ENCODE measurements around the gene MAEL. TPM values are rescaled to one million over a fixed set of nuclear protein-coding genes. Genes with fewer than 3 reads are reported as not detected.
A peak's percentile ranks its signal among the peaks of the same experiment; 100 is the strongest.

MAEL gene
- total RNA-seq, 1 experiment from 2014 or later = 0.26 TPM

DNA sequence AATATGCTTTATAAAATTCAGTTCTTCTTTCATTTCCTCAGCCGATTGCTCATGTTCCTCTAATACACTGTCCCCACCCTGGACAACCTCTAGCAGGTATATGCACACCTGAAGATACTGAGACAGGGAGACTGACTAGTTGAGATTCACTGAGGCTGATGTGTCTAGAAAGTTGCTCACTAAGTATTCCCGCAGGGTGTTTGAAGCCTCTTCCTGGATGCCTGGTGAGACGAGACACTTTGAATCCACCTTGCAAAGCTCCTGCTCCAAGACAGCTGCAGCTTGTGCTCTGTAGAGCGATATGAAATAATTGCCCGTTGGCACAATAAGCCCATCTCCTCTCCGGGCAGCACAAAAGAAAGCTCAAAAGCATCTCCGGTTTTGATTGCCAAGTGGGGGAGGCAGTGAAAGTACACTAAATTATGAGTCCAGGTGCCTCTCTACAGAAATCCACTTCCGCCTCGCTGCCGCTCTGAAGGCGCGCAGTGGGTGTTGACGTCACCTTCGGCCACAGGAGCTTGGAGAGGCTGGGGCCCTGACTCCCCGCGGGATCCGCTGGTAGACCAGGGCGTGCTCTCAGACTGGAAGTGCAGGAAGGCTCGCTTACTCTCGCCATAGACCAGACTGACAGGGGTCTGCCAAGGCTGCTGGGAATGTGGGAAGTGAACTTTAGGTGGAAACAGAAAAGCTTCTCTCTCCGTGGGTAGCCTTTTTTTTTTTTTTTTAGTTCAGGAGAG is 54.8 kb downstream of the MAEL start (continued):
- TF ChIP-seq, protein P1, sequence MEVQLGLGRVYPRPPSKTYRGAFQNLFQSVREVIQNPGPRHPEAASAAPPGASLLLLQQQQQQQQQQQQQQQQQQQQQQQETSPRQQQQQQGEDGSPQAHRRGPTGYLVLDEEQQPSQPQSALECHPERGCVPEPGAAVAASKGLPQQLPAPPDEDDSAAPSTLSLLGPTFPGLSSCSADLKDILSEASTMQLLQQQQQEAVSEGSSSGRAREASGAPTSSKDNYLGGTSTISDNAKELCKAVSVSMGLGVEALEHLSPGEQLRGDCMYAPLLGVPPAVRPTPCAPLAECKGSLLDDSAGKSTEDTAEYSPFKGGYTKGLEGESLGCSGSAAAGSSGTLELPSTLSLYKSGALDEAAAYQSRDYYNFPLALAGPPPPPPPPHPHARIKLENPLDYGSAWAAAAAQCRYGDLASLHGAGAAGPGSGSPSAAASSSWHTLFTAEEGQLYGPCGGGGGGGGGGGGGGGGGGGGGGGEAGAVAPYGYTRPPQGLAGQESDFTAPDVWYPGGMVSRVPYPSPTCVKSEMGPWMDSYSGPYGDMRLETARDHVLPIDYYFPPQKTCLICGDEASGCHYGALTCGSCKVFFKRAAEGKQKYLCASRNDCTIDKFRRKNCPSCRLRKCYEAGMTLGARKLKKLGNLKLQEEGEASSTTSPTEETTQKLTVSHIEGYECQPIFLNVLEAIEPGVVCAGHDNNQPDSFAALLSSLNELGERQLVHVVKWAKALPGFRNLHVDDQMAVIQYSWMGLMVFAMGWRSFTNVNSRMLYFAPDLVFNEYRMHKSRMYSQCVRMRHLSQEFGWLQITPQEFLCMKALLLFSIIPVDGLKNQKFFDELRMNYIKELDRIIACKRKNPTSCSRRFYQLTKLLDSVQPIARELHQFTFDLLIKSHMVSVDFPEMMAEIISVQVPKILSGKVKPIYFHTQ (CRISPR knock-in tag; IDR thresholded peaks at IDR 0.05) = no peak

DNA sequence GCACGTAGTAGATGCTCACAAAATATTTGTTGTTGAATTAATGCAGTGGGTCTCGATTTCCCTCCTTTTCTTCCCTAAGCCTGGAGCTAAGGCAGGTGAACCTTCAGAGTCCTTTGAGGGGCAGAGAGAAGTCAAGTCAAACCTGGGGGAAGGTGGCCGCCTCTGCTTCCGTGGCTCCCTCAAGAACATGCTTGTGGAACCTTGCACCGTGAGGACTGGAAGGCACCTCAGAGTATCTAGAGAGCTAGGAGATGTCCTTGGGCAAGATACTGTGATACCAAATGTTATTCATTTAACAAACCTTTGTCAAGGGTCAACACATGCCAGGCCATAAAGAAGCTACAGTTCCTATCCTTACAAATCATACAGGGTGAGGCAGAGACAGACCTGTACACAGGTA is 62.8 kb downstream of the MAEL start:
- ChIA-PET POLR2A (no interaction called here), CTCF (interaction anchor here (11.5 kb wide), 1 partner anchor 141 kb away, joined by 400 read pairs; no protein-coding TSS in a partner anchor)
- Mint-ChIP-seq H3K4me1 (0 out of 2 replicates have a peak, but pooled peaks cover 3% of the 10 kb centered on the region), H3K9me3 (0 out of 2 replicates have a peak, but pooled peaks cover 4% of the 10 kb centered on the region), H3K4me3 (no peak overlapping the region), H3K27me3 (ENCODE audit: low read depth) (peaks cover 4% of the 10 kb centered on the region), H3K36me3 (no peaks in the 10 kb centered on the region), H3K27ac (no peak overlapping the region)
- DNase-seq (ENCODE audit: low spot score) (no peak), ATAC-seq (no peak)
- TF ChIP-seq, protein P2, sequence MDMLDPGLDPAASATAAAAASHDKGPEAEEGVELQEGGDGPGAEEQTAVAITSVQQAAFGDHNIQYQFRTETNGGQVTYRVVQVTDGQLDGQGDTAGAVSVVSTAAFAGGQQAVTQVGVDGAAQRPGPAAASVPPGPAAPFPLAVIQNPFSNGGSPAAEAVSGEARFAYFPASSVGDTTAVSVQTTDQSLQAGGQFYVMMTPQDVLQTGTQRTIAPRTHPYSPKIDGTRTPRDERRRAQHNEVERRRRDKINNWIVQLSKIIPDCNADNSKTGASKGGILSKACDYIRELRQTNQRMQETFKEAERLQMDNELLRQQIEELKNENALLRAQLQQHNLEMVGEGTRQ (CRISPR knock-in tag; IDR thresholded peaks at IDR 0.05) = no peak
- TF ChIP-seq KAT7 (CRISPR knock-in tag; IDR thresholded peaks at IDR 0.05; ENCODE audit: borderline replicate concordance) = no peak
- TF ChIP-seq OVOL2 (CRISPR knock-in tag; IDR thresholded peaks at IDR 0.05; ENCODE audit: borderline replicate concordance) = no peak
- TF ChIP-seq CBFB (CRISPR knock-in tag; IDR thresholded peaks at IDR 0.05; ENCODE audit: low read depth) = no peak
- TF ChIP-seq SOX15 (CRISPR knock-in tag; IDR thresholded peaks at IDR 0.05) = no peak

DNA sequence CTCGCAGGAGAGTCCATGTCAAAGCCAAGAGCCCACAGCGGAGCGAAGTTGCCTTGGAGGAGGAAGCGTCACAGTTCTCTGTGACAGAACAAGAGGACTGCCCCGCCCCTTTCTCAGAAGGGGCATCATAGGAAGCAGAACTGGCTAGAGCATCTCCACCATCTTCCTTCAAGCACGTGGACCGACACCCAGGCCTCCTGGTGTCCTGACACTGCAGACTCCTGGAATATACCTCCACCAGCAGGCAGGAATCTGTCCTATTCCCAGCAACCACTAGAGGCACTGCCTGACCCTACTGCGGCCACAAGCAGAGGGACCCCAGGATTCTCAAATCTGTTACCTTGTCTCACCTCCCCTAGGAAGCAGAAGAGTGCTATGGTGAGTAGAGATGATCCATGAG is 63.3 kb downstream of the MAEL start:
- ChIA-PET POLR2A (no interaction called here), CTCF (interaction anchor here (1.2 to 11.5 kb wide), 3 partner anchors 9 to 141 kb away, joined by 4 to 400 read pairs (median 7); no protein-coding TSS in a partner anchor)
- peaks cover 4% of the 10 kb centered on the region; the same call in 1 of the 2 replicates for H3K27me3 Mint-ChIP-seq (ENCODE audit: low read depth)
- 0 out of 2 replicates have a peak, but pooled peaks cover 2% of the 10 kb centered on the region for H3K9me3 Mint-ChIP-seq
- H3K4me3 Mint-ChIP-seq = no peak overlapping the region
- H3K27ac Mint-ChIP-seq = no peak overlapping the region
- H3K36me3 Mint-ChIP-seq = no peaks in the 10 kb centered on the region
- 0 out of 2 replicates have a peak, but pooled peaks have one; percentile 30 for TF ChIP-seq TEAD1 (CRISPR knock-in tag; IDR thresholded peaks at IDR 0.05)
- TF ChIP-seq, protein P3, sequence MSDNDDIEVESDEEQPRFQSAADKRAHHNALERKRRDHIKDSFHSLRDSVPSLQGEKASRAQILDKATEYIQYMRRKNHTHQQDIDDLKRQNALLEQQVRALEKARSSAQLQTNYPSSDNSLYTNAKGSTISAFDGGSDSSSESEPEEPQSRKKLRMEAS (CRISPR knock-in tag; IDR thresholded peaks at IDR 0.05) = peak; percentile 56; the same call in 1 of the 2 replicates
- TF ChIP-seq, protein P4, sequence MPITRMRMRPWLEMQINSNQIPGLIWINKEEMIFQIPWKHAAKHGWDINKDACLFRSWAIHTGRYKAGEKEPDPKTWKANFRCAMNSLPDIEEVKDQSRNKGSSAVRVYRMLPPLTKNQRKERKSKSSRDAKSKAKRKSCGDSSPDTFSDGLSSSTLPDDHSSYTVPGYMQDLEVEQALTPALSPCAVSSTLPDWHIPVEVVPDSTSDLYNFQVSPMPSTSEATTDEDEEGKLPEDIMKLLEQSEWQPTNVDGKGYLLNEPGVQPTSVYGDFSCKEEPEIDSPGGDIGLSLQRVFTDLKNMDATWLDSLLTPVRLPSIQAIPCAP (CRISPR knock-in tag; IDR thresholded peaks at IDR 0.05) = no peak
- TF ChIP-seq, protein P5, sequence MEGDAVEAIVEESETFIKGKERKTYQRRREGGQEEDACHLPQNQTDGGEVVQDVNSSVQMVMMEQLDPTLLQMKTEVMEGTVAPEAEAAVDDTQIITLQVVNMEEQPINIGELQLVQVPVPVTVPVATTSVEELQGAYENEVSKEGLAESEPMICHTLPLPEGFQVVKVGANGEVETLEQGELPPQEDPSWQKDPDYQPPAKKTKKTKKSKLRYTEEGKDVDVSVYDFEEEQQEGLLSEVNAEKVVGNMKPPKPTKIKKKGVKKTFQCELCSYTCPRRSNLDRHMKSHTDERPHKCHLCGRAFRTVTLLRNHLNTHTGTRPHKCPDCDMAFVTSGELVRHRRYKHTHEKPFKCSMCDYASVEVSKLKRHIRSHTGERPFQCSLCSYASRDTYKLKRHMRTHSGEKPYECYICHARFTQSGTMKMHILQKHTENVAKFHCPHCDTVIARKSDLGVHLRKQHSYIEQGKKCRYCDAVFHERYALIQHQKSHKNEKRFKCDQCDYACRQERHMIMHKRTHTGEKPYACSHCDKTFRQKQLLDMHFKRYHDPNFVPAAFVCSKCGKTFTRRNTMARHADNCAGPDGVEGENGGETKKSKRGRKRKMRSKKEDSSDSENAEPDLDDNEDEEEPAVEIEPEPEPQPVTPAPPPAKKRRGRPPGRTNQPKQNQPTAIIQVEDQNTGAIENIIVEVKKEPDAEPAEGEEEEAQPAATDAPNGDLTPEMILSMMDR (IDR thresholded peaks at IDR 0.05) = peak; percentile 64
- peak; percentile 67 for DNase-seq (ENCODE audit: low spot score)
- peak; percentile 92 for ATAC-seq
- 0 out of 2 replicates have a peak, but pooled peaks cover 3% of the 10 kb centered on the region for H3K4me1 Mint-ChIP-seq

DNA sequence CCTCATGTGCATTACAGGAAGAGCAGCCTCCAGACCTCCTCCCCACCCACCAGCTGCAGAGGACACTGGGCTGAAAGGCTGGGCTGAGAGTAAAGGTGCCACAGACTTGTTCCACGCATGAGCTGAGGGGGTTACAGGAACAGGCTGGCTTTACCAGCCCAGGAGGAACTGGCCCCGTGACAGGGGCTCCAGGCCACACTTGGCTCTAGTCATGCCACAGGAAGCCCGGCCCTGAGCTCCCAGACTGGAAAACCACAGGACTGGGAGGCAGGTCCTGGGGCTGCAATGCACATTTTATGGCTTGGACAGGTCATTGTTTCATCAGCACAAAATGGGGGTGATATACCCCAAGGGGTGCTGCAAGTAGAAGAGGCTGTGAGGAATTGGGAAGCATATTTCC is 65.5 kb downstream of the MAEL start:
- DNase-seq (ENCODE audit: low spot score) (no peak), ATAC-seq (no peak)
- no peaks in the 10 kb centered on the region for H3K9me3 Mint-ChIP-seq
- H3K27ac Mint-ChIP-seq = no peak overlapping the region
- H3K36me3 Mint-ChIP-seq = no peaks in the 10 kb centered on the region
- H3K27me3 Mint-ChIP-seq (ENCODE audit: low read depth) = peaks cover 4% of the 10 kb centered on the region; the same call in 1 of the 2 replicates
- POLR2A ChIA-PET = no interaction called here
- peaks cover 14% of the 10 kb centered on the region for H3K4me1 Mint-ChIP-seq
- H3K4me3 Mint-ChIP-seq = no peak overlapping the region
- CTCF ChIA-PET = interaction anchor here (1.0 to 11.5 kb wide), 3 partner anchors 10 to 171 kb away, joined by 3 to 400 read pairs (median 9); no protein-coding TSS in a partner anchor
- TF ChIP-seq ZNF396 (CRISPR knock-in tag; IDR thresholded peaks at IDR 0.05; ENCODE audit: borderline replicate concordance) (no peak), FOXP1 (CRISPR knock-in tag; IDR thresholded peaks at IDR 0.05; ENCODE audit: borderline replicate concordance) (no peak), SOX15 (CRISPR knock-in tag; IDR thresholded peaks at IDR 0.05) (no peak), ZNF219 (CRISPR knock-in tag; IDR thresholded peaks at IDR 0.05; ENCODE audit: borderline replicate concordance) (no peak), CBFB (CRISPR knock-in tag; IDR thresholded peaks at IDR 0.05; ENCODE audit: low read depth) (no peak), ATF1 (CRISPR knock-in tag; IDR thresholded peaks at IDR 0.05) (no peak)
- TF ChIP-seq, protein P6, sequence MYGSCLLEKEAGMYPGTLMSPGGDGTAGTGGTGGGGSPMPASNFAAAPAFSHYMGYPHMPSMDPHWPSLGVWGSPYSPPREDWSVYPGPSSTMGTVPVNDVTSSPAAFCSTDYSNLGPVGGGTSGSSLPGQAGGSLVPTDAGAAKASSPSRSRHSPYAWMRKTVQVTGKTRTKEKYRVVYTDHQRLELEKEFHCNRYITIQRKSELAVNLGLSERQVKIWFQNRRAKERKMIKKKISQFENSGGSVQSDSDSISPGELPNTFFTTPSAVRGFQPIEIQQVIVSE (CRISPR knock-in tag; IDR thresholded peaks at IDR 0.05; ENCODE audit: borderline replicate concordance) = no peak
- TF ChIP-seq, protein P7, sequence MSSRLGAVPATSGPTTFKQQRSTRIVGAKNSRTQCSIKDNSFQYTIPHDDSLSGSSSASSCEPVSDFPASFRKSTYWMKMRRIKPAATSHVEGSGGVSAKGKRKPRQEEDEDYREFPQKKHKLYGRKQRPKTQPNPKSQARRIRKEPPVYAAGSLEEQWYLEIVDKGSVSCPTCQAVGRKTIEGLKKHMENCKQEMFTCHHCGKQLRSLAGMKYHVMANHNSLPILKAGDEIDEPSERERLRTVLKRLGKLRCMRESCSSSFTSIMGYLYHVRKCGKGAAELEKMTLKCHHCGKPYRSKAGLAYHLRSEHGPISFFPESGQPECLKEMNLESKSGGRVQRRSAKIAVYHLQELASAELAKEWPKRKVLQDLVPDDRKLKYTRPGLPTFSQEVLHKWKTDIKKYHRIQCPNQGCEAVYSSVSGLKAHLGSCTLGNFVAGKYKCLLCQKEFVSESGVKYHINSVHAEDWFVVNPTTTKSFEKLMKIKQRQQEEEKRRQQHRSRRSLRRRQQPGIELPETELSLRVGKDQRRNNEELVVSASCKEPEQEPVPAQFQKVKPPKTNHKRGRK (CRISPR knock-in tag; IDR thresholded peaks at IDR 0.05; ENCODE audit: borderline replicate concordance) = no peak
